ENCODE results near the gene TARP.

Gene TARP

DNA sequence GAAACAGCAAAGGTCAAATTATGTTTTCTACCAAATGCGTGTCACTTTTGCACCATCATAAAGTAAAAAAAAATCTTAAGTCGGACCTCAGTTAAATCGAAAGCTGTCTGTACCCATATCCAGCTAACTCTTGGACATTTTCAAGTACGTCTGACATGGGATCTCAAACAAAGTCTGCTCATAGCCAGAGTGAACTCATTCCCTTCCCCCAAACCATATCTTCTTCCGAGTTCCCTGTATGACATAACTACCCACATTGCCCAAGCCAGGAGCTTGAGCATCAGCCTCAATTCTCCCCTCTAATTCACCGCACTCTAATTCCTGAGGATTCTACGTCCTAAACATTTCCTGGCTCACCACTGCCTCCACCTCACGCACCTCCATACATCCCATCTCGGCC, 44.8 kb upstream of the TARP start:
- no peak overlapping the region for H3K4me3 ChIP-seq (ENCODE audit: low read length)
- H3K79me2 ChIP-seq (ENCODE audit: low read length): no peaks in the 10 kb centered on the region

DNA sequence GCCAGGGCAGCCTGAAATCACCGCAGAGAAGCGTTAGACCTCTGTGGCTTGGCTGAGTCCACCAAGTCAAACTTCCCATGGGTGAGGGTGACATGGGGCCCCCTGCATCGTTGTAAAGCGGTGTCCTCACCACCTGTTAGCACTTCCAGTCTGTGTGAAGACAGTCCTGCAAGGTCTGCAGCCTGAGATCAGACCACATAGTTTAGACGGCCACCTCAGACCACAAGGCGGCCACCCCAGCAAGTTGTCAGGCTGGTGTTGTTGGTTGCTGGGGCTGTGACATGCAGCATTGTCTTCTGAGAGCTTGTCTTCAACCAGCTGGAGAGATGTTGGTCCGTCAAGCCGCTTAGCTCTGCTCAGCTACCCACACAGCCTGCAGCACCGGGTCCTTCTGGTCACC, 44.1 kb upstream of the TARP start:
- no peaks in the 10 kb centered on the region for H3K36me3 ChIP-seq (ENCODE audit: insufficient read depth, low read length)
- H3K9ac ChIP-seq (ENCODE audit: low read length): no peak overlapping the region
- H3K4me3 ChIP-seq (ENCODE audit: low read length): no peak overlapping the region
- no peak for DNase-seq
- H3K79me2 ChIP-seq (ENCODE audit: low read length): no peaks in the 10 kb centered on the region
- H4K20me1 ChIP-seq (ENCODE audit: insufficient read depth, low read depth, low read length): no peaks in the 10 kb centered on the region
- no peaks in the 10 kb centered on the region for H3K27me3 ChIP-seq (ENCODE audit: low read length)
- no peaks in the 10 kb centered on the region for H3K9me3 ChIP-seq (ENCODE audit: low read length)
- no peaks in the 10 kb centered on the region for H3K4me1 ChIP-seq (ENCODE audit: low read length)
- H3K4me2 ChIP-seq (ENCODE audit: low read depth, low read length, poor library complexity, severe bottlenecking): no peak overlapping the region
- H3K27ac ChIP-seq (ENCODE audit: low read length): no peak overlapping the region
- no peaks in the 10 kb centered on the region for H3K9me2 ChIP-seq (replicated peaks; ENCODE audit: insufficient read depth, low read length)
- no peak overlapping the region for H2AFZ ChIP-seq (ENCODE audit: low read length)

More for the DNA sequence above, 44.8 kb upstream of the TARP start:
- no peak for DNase-seq
- Histone ChIP-seq H3K9me2 (replicated peaks; ENCODE audit: insufficient read depth, low read length) (no peaks in the 10 kb centered on the region), H2AFZ (ENCODE audit: low read length) (no peak overlapping the region), H3K27me3 (ENCODE audit: low read length) (no peaks in the 10 kb centered on the region), H3K4me2 (ENCODE audit: low read depth, low read length, poor library complexity, severe bottlenecking) (no peak overlapping the region), H4K20me1 (ENCODE audit: insufficient read depth, low read depth, low read length) (no peaks in the 10 kb centered on the region), H3K4me1 (ENCODE audit: low read length) (no peaks in the 10 kb centered on the region), H3K9ac (ENCODE audit: low read length) (no peak overlapping the region), H3K36me3 (ENCODE audit: insufficient read depth, low read length) (no peaks in the 10 kb centered on the region), H3K9me3 (ENCODE audit: low read length) (no peaks in the 10 kb centered on the region), H3K27ac (ENCODE audit: low read length) (no peak overlapping the region)

DNA sequence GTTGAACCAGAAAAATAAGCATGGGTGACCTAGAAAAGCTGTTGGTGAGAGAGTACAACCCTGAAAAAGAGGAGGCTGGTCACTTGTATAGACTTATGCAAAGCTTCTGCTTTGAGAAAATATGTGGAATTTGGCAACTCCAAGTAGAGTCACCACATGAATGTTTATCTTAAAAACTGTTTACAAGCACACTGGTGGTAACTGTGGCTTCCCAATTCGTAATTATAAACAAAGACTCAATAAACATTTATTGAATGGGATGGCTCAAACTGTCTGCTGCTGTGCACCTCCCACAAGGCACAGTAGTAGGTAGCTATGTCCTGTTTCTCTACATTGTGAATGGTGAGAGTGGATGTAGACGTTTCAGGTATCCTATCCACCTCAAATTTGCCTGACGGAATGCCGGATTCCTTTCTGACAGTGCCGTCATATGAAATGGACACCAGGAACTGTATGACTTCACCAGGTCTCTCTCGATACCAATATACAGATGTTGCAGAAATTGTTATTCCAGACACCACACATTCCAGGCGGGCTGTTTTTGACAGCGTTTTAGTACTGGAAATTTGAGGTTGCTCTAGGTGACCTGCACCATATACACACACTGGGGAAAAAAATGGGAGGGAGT, 43.4 kb upstream of the TARP start:
- Histone ChIP-seq H4K20me1 (ENCODE audit: insufficient read depth, low read depth, low read length) (no peaks in the 10 kb centered on the region), H3K27ac (ENCODE audit: low read length) (no peak overlapping the region), H3K4me2 (ENCODE audit: low read depth, low read length, poor library complexity, severe bottlenecking) (no peak overlapping the region), H3K27me3 (ENCODE audit: low read length) (no peaks in the 10 kb centered on the region), H2AFZ (ENCODE audit: low read length) (no peak overlapping the region), H3K9me2 (replicated peaks; ENCODE audit: insufficient read depth, low read length) (no peaks in the 10 kb centered on the region), H3K9ac (ENCODE audit: low read length) (no peak overlapping the region), H3K9me3 (ENCODE audit: low read length) (no peaks in the 10 kb centered on the region), H3K4me1 (ENCODE audit: low read length) (no peaks in the 10 kb centered on the region), H3K79me2 (ENCODE audit: low read length) (no peaks in the 10 kb centered on the region), H3K4me3 (ENCODE audit: low read length) (no peak overlapping the region), H3K36me3 (ENCODE audit: insufficient read depth, low read length) (no peaks in the 10 kb centered on the region)
- no peak for DNase-seq

DNA sequence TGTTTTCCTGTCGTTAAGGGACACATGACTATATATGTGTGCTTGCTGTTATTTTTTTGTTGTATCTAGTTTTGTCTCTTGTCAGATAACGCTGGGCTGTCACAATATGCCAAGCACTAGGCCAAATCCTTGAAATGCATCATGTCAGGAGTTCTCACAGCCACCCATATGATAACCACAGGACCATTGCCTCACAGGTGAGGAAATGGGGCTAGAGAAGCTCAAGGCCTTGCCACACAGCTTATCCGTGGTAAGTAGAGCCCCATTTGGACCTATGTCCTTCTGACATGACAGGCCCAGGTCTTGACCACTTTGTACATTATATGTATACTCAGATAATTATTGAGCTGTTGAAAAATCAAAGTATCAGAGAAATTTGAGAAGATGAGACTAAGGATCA, 42.0 kb upstream of the TARP start:
- Histone ChIP-seq H3K9me2 (replicated peaks; ENCODE audit: insufficient read depth, low read length) (no peaks in the 10 kb centered on the region), H4K20me1 (ENCODE audit: insufficient read depth, low read depth, low read length) (no peaks in the 10 kb centered on the region), H3K4me1 (ENCODE audit: low read length) (no peaks in the 10 kb centered on the region), H3K4me3 (ENCODE audit: low read length) (no peak overlapping the region), H3K36me3 (ENCODE audit: insufficient read depth, low read length) (no peaks in the 10 kb centered on the region), H3K79me2 (ENCODE audit: low read length) (no peaks in the 10 kb centered on the region), H3K27ac (ENCODE audit: low read length) (no peak overlapping the region), H3K27me3 (ENCODE audit: low read length) (no peaks in the 10 kb centered on the region), H2AFZ (ENCODE audit: low read length) (no peak overlapping the region), H3K9ac (ENCODE audit: low read length) (no peak overlapping the region), H3K4me2 (ENCODE audit: low read depth, low read length, poor library complexity, severe bottlenecking) (no peak overlapping the region), H3K9me3 (ENCODE audit: low read length) (no peaks in the 10 kb centered on the region)
- no peak for DNase-seq

DNA sequence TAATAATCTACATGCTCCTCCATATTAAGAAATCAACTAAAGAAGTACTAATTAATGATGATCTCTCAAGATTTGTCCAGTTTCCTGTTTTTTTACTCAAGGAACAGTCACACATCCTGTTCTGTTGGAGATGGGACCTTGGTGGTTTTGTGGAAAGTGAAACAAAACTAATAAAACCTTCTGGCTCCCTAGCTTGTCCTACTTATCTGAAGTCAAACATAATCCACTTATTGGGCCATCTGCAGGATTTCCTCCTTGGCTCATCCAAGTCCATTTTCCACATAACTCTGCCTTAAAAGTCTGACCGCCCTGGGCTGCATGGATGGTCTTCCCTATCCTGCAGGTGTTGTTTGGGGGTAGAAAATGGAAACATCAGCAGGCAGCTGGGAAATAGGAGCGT, 39.4 kb upstream of the TARP start:
- Histone ChIP-seq H3K9me2 (replicated peaks; ENCODE audit: insufficient read depth, low read length) (no peaks in the 10 kb centered on the region), H3K27me3 (ENCODE audit: low read length) (no peaks in the 10 kb centered on the region), H3K9ac (ENCODE audit: low read length) (no peak overlapping the region), H3K4me3 (ENCODE audit: low read length) (no peak overlapping the region), H3K79me2 (ENCODE audit: low read length) (no peaks in the 10 kb centered on the region), H3K9me3 (ENCODE audit: low read length) (no peaks in the 10 kb centered on the region), H3K27ac (ENCODE audit: low read length) (no peak overlapping the region), H4K20me1 (ENCODE audit: insufficient read depth, low read depth, low read length) (no peaks in the 10 kb centered on the region), H3K4me2 (ENCODE audit: low read depth, low read length, poor library complexity, severe bottlenecking) (no peak overlapping the region), H2AFZ (ENCODE audit: low read length) (no peak overlapping the region), H3K36me3 (ENCODE audit: insufficient read depth, low read length) (no peaks in the 10 kb centered on the region), H3K4me1 (ENCODE audit: low read length) (no peaks in the 10 kb centered on the region)
- DNase-seq: no peak

DNA sequence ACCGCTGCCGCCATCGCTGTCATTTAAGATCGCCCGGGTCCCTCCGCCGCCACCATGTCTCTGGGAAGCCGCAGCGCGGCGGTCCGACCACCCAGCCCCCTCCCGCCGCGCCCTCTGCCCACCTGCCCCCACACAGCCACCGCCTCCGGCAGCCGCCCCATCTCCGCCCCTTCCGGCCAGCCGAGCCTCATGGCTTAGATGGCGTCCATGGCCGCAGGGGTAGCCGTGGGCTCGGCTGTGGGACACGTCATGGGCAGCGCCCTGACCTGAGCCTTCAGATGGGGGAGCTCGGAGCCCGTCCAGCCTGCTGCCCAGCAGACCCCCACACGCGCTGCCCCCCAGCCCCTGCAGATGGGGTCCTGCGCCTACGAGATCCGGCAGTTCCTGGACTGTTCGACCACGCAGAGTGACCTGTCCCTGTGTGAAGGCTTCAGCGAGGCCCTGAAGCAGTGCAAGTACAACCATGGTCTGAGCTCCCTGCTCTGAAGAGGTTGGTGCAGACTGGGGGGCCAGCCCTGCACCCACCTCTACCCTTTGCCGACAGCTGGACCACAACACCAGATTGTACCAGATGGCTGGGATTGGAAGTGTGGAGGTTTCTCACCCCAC, 38.0 kb upstream of the TARP start:
- no peak overlapping the region for H3K4me2 ChIP-seq (ENCODE audit: low read depth, low read length, poor library complexity, severe bottlenecking)
- H3K27ac ChIP-seq (ENCODE audit: low read length): no peak overlapping the region
- H3K79me2 ChIP-seq (ENCODE audit: low read length): no peaks in the 10 kb centered on the region
- H3K27me3 ChIP-seq (ENCODE audit: low read length): no peaks in the 10 kb centered on the region
- H3K9ac ChIP-seq (ENCODE audit: low read length): no peak overlapping the region
- H3K9me3 ChIP-seq (ENCODE audit: low read length): no peaks in the 10 kb centered on the region
- H2AFZ ChIP-seq (ENCODE audit: low read length): no peak overlapping the region
- DNase-seq: no peak
- no peaks in the 10 kb centered on the region for H3K9me2 ChIP-seq (replicated peaks; ENCODE audit: insufficient read depth, low read length)
- no peak overlapping the region for H3K4me3 ChIP-seq (ENCODE audit: low read length)
- no peaks in the 10 kb centered on the region for H3K36me3 ChIP-seq (ENCODE audit: insufficient read depth, low read length)
- H4K20me1 ChIP-seq (ENCODE audit: insufficient read depth, low read depth, low read length): no peaks in the 10 kb centered on the region
- no peaks in the 10 kb centered on the region for H3K4me1 ChIP-seq (ENCODE audit: low read length)

DNA sequence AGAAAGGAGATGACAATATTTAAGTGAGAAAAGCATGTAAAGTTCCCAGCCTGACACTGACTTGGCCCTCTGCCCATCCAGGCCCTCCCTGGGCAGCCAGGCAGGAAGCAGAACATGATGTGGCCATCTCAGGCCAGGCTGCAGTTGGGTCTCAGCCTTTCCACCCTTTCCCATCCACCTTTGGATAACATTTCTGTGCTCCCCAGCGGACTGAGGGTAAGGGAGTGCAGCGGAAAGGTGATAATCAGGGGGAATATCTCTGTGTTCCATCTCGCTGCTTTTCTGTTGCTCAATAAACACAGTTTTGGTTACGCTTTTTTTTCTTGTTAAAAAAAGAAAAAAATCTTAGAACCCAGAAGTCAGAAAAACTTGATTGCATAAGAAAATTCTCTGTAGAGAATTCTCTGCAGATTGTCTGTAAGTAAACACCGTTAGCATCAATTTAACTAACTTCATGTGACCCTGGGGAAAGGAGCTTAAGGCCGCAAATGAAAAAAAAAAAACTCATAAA, 37.2 kb upstream of the TARP start:
- H3K4me3 ChIP-seq (ENCODE audit: low read length): no peak overlapping the region
- no peak overlapping the region for H3K9ac ChIP-seq (ENCODE audit: low read length)
- H4K20me1 ChIP-seq (ENCODE audit: insufficient read depth, low read depth, low read length): no peaks in the 10 kb centered on the region
- no peaks in the 10 kb centered on the region for H3K4me1 ChIP-seq (ENCODE audit: low read length)
- no peak overlapping the region for H3K4me2 ChIP-seq (ENCODE audit: low read depth, low read length, poor library complexity, severe bottlenecking)
- H3K27ac ChIP-seq (ENCODE audit: low read length): no peak overlapping the region
- no peaks in the 10 kb centered on the region for H3K9me3 ChIP-seq (ENCODE audit: low read length)
- no peaks in the 10 kb centered on the region for H3K79me2 ChIP-seq (ENCODE audit: low read length)
- H3K27me3 ChIP-seq (ENCODE audit: low read length): no peaks in the 10 kb centered on the region
- H3K36me3 ChIP-seq (ENCODE audit: insufficient read depth, low read length): no peaks in the 10 kb centered on the region
- H3K9me2 ChIP-seq (replicated peaks; ENCODE audit: insufficient read depth, low read length): no peaks in the 10 kb centered on the region
- no peak overlapping the region for H2AFZ ChIP-seq (ENCODE audit: low read length)
- DNase-seq: no peak

DNA sequence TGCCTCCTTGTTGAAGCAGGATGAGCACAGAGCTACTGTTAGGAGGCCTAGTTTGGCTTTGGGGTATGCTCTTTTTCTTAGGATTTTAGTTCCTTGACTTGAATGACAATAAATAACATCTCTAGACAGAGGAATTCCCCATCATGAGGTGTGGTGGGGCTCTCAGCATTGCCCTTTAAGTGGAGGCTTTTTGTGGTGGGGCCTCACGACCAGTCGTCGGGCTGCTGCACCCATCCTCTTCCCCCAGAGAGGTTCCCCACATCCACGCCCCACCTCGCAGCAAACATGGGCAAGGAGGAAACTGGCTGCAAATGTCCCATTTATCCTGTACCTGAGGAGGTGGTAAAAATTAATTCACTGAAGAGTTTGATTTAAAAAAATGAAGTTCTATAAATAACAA, 36.1 kb upstream of the TARP start:
- no peak overlapping the region for H3K4me2 ChIP-seq (ENCODE audit: low read depth, low read length, poor library complexity, severe bottlenecking)
- no peaks in the 10 kb centered on the region for H3K36me3 ChIP-seq (ENCODE audit: insufficient read depth, low read length)
- no peaks in the 10 kb centered on the region for H3K27me3 ChIP-seq (ENCODE audit: low read length)
- H2AFZ ChIP-seq (ENCODE audit: low read length): no peak overlapping the region
- no peaks in the 10 kb centered on the region for H3K9me3 ChIP-seq (ENCODE audit: low read length)
- DNase-seq: no peak
- no peak overlapping the region for H3K4me3 ChIP-seq (ENCODE audit: low read length)
- no peaks in the 10 kb centered on the region for H3K9me2 ChIP-seq (replicated peaks; ENCODE audit: insufficient read depth, low read length)
- no peaks in the 10 kb centered on the region for H3K4me1 ChIP-seq (ENCODE audit: low read length)
- H3K9ac ChIP-seq (ENCODE audit: low read length): no peak overlapping the region
- H3K27ac ChIP-seq (ENCODE audit: low read length): no peak overlapping the region
- no peaks in the 10 kb centered on the region for H4K20me1 ChIP-seq (ENCODE audit: insufficient read depth, low read depth, low read length)
- no peaks in the 10 kb centered on the region for H3K79me2 ChIP-seq (ENCODE audit: low read length)
